H1 (cell line): ENCODE results near the gene CENPX. TPM values are rescaled to one million over a fixed set of nuclear protein-coding genes. Genes with fewer than 3 reads are reported as not detected.
A peak's percentile ranks its signal among the peaks of the same experiment; 100 is the strongest.

Source experiments
- CTCF ChIA-PET: fragments of 300-600 bp; sonication (Branson Sonifier 250); formaldehyde crosslinking; loops from one replicate; lab custom pipeline; 2021; ENCODE audit not compliant: partially characterized antibody; lab: Charles Lee
- POLR2A ChIA-PET: fragments of 300-600 bp; sonication (Branson Sonifier 250); formaldehyde crosslinking; loops from one replicate; lab custom pipeline; 2021; ENCODE audit warnings: inconsistent platforms; ENCODE audit not compliant: partially characterized antibody; lab: Charles Lee
- DNase-seq, 2 experiments: peaks; one replicate each; pipeline versions ENCODE4 v3.0.0 to v3.0.0-alpha.2; 2010 to 2022; ENCODE audit warnings: low spot score in 2 of 2, low read depth in 1 of 2, mixed read lengths in 1 of 2
- FAIRE-seq: peaks from 2 replicates; lab custom pipeline; 2011; peaks lifted over from hg19 to GRCh38; lab: Jason Lieb, UNC
- H2AFZ ChIP-seq: 2 replicates; pipeline ENCODE4 v1.8.1; 2012; ENCODE audit warnings: low read length, inconsistent platforms
- H2AK5ac ChIP-seq: 2 replicates; pipeline ENCODE4 v1.6.1; 2013; ENCODE audit warnings: low read depth, low read length
- H2BK120ac ChIP-seq: replicated peaks from 2 replicates; pipeline ENCODE3; 2013; ENCODE audit warnings: low read depth, low read length, inconsistent platforms
- H2BK12ac ChIP-seq: 2 replicates; pipeline ENCODE4 v1.6.1; 2013; ENCODE audit warnings: low read depth, low read length
- H2BK15ac ChIP-seq: 2 replicates; pipeline ENCODE4 v1.6.1; 2013; ENCODE audit warnings: low read length
- H2BK20ac ChIP-seq: 2 replicates; pipeline ENCODE4 v1.6.1; 2013; ENCODE audit warnings: low read length
- H2BK5ac ChIP-seq: 2 replicates; pipeline ENCODE4 v1.6.1; 2013; ENCODE audit warnings: low read depth, low read length
- H3K14ac ChIP-seq: 2 replicates; pipeline ENCODE4 v1.6.1; 2013; ENCODE audit warnings: inconsistent platforms; ENCODE audit not compliant: insufficient read length
- H3K18ac ChIP-seq: 2 replicates; pipeline ENCODE4 v1.6.1; 2013; ENCODE audit warnings: low read length; ENCODE audit errors: extremely low read depth
- H3K23ac ChIP-seq: 2 replicates; pipeline ENCODE4 v1.6.1; 2013; ENCODE audit warnings: inconsistent platforms; ENCODE audit not compliant: insufficient read length
- H3K23me2 ChIP-seq: 2 replicates; pipeline ENCODE4 v1.6.1; 2013; ENCODE audit warnings: low read depth, low read length
- H3K27ac ChIP-seq: 2 replicates; pipeline ENCODE4 v1.6.1; 2011; ENCODE audit warnings: low read depth, low read length, inconsistent platforms
- H3K27me3 ChIP-seq, 4 experiments: replicated peaks in 1 of 4; 1 replicate in 1 of 4; 2 replicates in 3 of 4; pipeline versions ENCODE4 v1.6.1 to v1.8.1; 2011 to 2013; ENCODE audit warnings: low read length in 3 of 4, mild to moderate bottlenecking in 3 of 4, inconsistent platforms in 2 of 4, mixed read lengths in 2 of 4, moderate library complexity in 1 of 4; ENCODE audit not compliant: control insufficient read depth in 3 of 4, insufficient read depth in 3 of 4; ENCODE audit errors: extremely low read depth in 1 of 4
- H3K36me3 ChIP-seq, 4 experiments: 2 replicates each; pipeline versions ENCODE4 v1.6.1 to v1.8.1; 2011 to 2013; ENCODE audit warnings: mild to moderate bottlenecking in 4 of 4, low read length in 3 of 4, moderate library complexity in 2 of 4, control low read depth in 1 of 4, inconsistent platforms in 1 of 4; ENCODE audit not compliant: insufficient read depth in 4 of 4, control insufficient read depth in 2 of 4
- H3K4ac ChIP-seq: replicated peaks from 2 replicates; pipeline ENCODE3; 2013; ENCODE audit warnings: low read length, low read depth, mixed read lengths, inconsistent platforms; ENCODE audit not compliant: insufficient read length
- H3K4me1 ChIP-seq, 4 experiments: replicated peaks in 1 of 4; 1 replicate in 1 of 4; 2 replicates in 3 of 4; pipeline versions ENCODE4 v1.6.1 to v1.8.1; 2011 to 2013; ENCODE audit warnings: low read length in 3 of 4, inconsistent platforms in 2 of 4, mixed read lengths in 1 of 4; ENCODE audit not compliant: insufficient read depth in 4 of 4, control insufficient read depth in 3 of 4
- H3K4me2 ChIP-seq, 2 experiments: 2 replicates each; pipeline versions ENCODE4 v1.6.1 to v1.8.1; 2011 to 2013; ENCODE audit warnings: low read depth in 2 of 2, low read length in 2 of 2, control low read depth in 1 of 2, inconsistent platforms in 1 of 2, mild to moderate bottlenecking in 1 of 2; ENCODE audit not compliant: insufficient read depth in 1 of 2
- H3K4me3 ChIP-seq, 4 experiments: fragments of 200-600, 300-600 bp in 1 of 4; sonication (generic), shearing (Covaris generic), sonication (Bioruptor Twin) in 1 of 4; 2 replicates each; pipeline versions ENCODE4 v1.5.1 to v1.8.1; 2011 to 2016; ENCODE audit warnings: low read length in 4 of 4, low read depth in 3 of 4, control low read depth in 2 of 4, inconsistent platforms in 2 of 4, mild to moderate bottlenecking in 2 of 4, mixed read lengths in 1 of 4, moderate library complexity in 1 of 4; ENCODE audit not compliant: insufficient read depth in 2 of 4; ENCODE audit errors: extremely low read depth in 1 of 4
- H3K56ac ChIP-seq: replicated peaks from 2 replicates; pipeline ENCODE3; 2013; ENCODE audit warnings: low read depth, mild to moderate bottlenecking, mixed read lengths, low read length, inconsistent platforms; ENCODE audit not compliant: insufficient read length
- H3K79me1 ChIP-seq: 2 replicates; pipeline ENCODE4 v1.6.1; 2013; ENCODE audit warnings: low read depth, low read length, control low read depth
- H3K79me2 ChIP-seq, 2 experiments: 2 replicates each; pipeline versions ENCODE4 v1.6.1 to v1.8.1; 2012 to 2013; ENCODE audit warnings: low read length in 2 of 2, mild to moderate bottlenecking in 2 of 2, inconsistent platforms in 1 of 2; ENCODE audit not compliant: insufficient read depth in 2 of 2, control insufficient read depth in 1 of 2
- H3K9ac ChIP-seq, 4 experiments: replicated peaks in 1 of 4; 1 replicate in 1 of 4; 2 replicates in 3 of 4; pipeline versions ENCODE4 v1.6.1 to v1.8.1; 2011 to 2013; ENCODE audit warnings: low read depth in 3 of 4, low read length in 3 of 4, control low read depth in 2 of 4, mild to moderate bottlenecking in 2 of 4, moderate library complexity in 2 of 4, inconsistent platforms in 1 of 4; ENCODE audit errors: extremely low read depth in 1 of 4
- H3K9me3 ChIP-seq, 2 experiments: 2 replicates each; pipeline versions ENCODE4 v1.6.1 to v1.8.1; 2012 to 2013; ENCODE audit warnings: mild to moderate bottlenecking in 2 of 2, moderate library complexity in 2 of 2, control low read depth in 1 of 2, inconsistent platforms in 1 of 2, low read depth in 1 of 2, low read length in 1 of 2, mixed read lengths in 1 of 2; ENCODE audit not compliant: insufficient read depth in 2 of 2
- H4K20me1 ChIP-seq, 2 experiments: replicated peaks in 1 of 2; 2 replicates each; pipeline versions ENCODE3 to v1.8.1; 2011 to 2013; ENCODE audit warnings: inconsistent platforms in 2 of 2, low read length in 2 of 2, mild to moderate bottlenecking in 1 of 2; ENCODE audit not compliant: insufficient read depth in 2 of 2, control insufficient read depth in 1 of 2
- H4K5ac ChIP-seq: 2 replicates; pipeline ENCODE4 v1.6.1; 2013; ENCODE audit warnings: low read length, low read depth, mixed read lengths, inconsistent platforms; ENCODE audit not compliant: insufficient read length
- H4K8ac ChIP-seq: 2 replicates; pipeline ENCODE4 v1.8.0; 2013; ENCODE audit warnings: mild to moderate bottlenecking, moderate library complexity, low read length, inconsistent platforms; ENCODE audit not compliant: insufficient read depth; ENCODE audit errors: extremely low read depth
- H4K91ac ChIP-seq: replicated peaks from 2 replicates; pipeline ENCODE3; 2013; ENCODE audit warnings: low read length, mixed read lengths, inconsistent platforms; ENCODE audit not compliant: insufficient read length
- CEBPB ChIP-seq: IDR thresholded peaks from 2 replicates; pipeline ENCODE4 v1.6.1; 2012; ENCODE audit warnings: low read depth, low read length
- JUN ChIP-seq: IDR thresholded peaks from 2 replicates; pipeline ENCODE4 v1.6.1; 2011; ENCODE audit warnings: low read depth, mild to moderate bottlenecking, improper control_type of control experiment, low read length
- JUND ChIP-seq: IDR thresholded peaks from 2 replicates; pipeline ENCODE4 v1.6.1; 2011; ENCODE audit warnings: mild to moderate bottlenecking, improper control_type of control experiment, low read length
- NANOG ChIP-seq: IDR thresholded peaks from 2 replicates; pipeline ENCODE4 v1.6.1; 2011; ENCODE audit warnings: low read length, low read depth, mild to moderate bottlenecking, inconsistent platforms; ENCODE audit not compliant: insufficient read depth, poor library complexity, severe bottlenecking
- NRF1 ChIP-seq: IDR thresholded peaks from 2 replicates; pipeline ENCODE4 v1.6.1; 2011; ENCODE audit warnings: mild to moderate bottlenecking, low read depth, low read length, improper control_type of control experiment
- RXRA ChIP-seq: IDR thresholded peaks from 2 replicates; pipeline ENCODE4 v1.6.1; 2011; ENCODE audit warnings: low read depth, mild to moderate bottlenecking, low read length, moderate library complexity; ENCODE audit not compliant: insufficient read depth
- SAP30 ChIP-seq: fragments of 300-600 bp; sonication (generic); IDR thresholded peaks from 2 replicates; pipeline ENCODE4 v1.7.1; 2012; ENCODE audit warnings: low read length, moderate library complexity, mild to moderate bottlenecking, inconsistent platforms; ENCODE audit not compliant: insufficient read depth, insufficient replicate concordance
- SIX5 ChIP-seq: IDR thresholded peaks from 2 replicates; pipeline ENCODE4 v1.6.1; 2011; ENCODE audit warnings: mild to moderate bottlenecking, low read depth, low read length
- WGBS, 2 experiments: shearing (Covaris generic) in 1 of 2; methylation state at CpG; one replicate each; pipeline versions ENCODE4 v1.1.6 to v1.1.7; 2013 to 2015; ENCODE audit warnings: low lambda C conversion rate in 2 of 2, mixed read lengths in 2 of 2, inconsistent platforms in 1 of 2, low coverage in 1 of 2, missing lambda C conversion rate in 1 of 2; ENCODE audit not compliant: insufficient replicate concordance in 2 of 2, insufficient coverage in 1 of 2, insufficient read length in 1 of 2; ENCODE audit errors: extremely low coverage in 1 of 2, missing lambda C conversion rate in 1 of 2; 5-methylcytosine and 5-hydroxymethylcytosine counted together
- polyA plus RNA-seq, 7 experiments: library from polyadenylated mRNA; depleted of rRNA in 3 of 7; stranded (reverse) in 5 of 7; unstranded in 2 of 7; fragments of >200 nt in 5 of 7; fragments of 200-250 nt in 2 of 7; gene quantifications; 1 replicate in 5 of 7; 2 replicates in 1 of 7; 4 replicates in 1 of 7; pipeline versions ENCODE4 v1.2.1 to v1.2.3, GENCODE V29; 2011 to 2013; ENCODE audit warnings: missing spikeins in 2 of 7, mixed read lengths in 2 of 7
- total RNA-seq: library from RNA; stranded (reverse); fragmentation: NEBNext Ultra II Directional; extraction: Animal tissue kit (Norgen Biotek cat#: 25700); gene quantifications from 2 replicates; pipeline ENCODE4 v1.2.1, GENCODE V29; 2021
- TF ChIP-seq, protein P1 (sequence below): IDR thresholded peaks from 2 replicates; pipeline ENCODE4 v1.6.1; 2012; ENCODE audit warnings: inconsistent platforms

Gene CENPX
- total and polyA plus RNA-seq, 2 of the 8 experiments (the other 6 are each of a cell fraction or from before 2014, with no cell fraction given): 116 to 122 TPM

DNA sequence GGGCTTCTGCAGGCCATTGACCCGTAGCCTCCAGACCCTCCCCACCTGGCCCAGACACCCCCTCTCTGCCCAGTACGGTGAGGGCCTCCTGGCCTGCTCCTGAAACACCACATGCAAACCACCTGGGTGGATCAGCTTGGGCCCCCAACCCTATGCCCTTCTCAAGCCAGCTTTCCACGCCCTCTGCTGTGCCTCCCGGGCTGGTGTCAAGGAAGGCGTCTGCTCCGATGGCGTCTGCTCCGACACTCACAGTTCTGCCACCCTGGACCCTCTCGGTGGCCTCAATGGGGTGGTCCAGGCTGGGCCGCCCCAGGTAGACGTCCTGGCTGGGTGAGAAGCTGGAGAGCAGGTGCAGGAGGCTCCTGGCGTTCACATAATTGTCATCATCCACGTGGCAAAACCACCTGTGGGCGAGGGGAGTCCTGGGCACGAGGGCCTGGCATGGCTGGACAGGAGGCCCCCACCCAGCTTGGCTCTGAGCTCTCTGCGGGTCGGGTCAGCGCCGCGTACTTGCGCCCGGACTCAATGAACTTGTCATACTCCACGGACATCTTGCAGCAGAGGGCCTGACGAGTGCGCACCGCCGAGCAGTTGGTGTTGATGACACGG, 27.6 kb upstream of the CENPX start:
- WGBS, 2 experiments: 92% methylated on average over 27 of the region's 28 CpGs; no CpG with 5 or more reads in 1 of the 2 experiments
- Histone ChIP-seq H3K4me1 (peaks cover 0 to 11% (median 6%) of the 10 kb centered on the region in 4 experiments; a peak in 5 of 7 replicates), H2BK5ac (no peak overlapping the region), H4K91ac (peak overlapping the region; percentile 25), H3K4me3 (peak overlapping the region; percentile 45 to 87 (median 76); a peak in 6 of 8 replicates), H4K20me1 (peaks cover 4 to 9% of the 10 kb centered on the region in 2 experiments), H2AFZ (no peak overlapping the region), H2BK12ac (peak overlapping the region; percentile 17; the same call in 1 of the 2 replicates), H3K27ac (no peak overlapping the region), H3K79me1 (peaks cover 6% of the 10 kb centered on the region; the same call in 1 of the 2 replicates), H4K5ac (no peak overlapping the region), H3K18ac (no peak overlapping the region), H2BK15ac (no peak overlapping the region), H3K14ac (no peak overlapping the region), H3K56ac (no peak overlapping the region), H3K36me3 (peaks cover 5 to 21% (median 9%) of the 10 kb centered on the region in 4 experiments; a peak in 7 of 8 replicates), H3K9me3 (no peaks in the 10 kb centered on the region), H4K8ac (peak overlapping the region; percentile 68; the same call in 1 of the 2 replicates), H3K4ac (no peak overlapping the region), H3K27me3 (no peaks in the 10 kb centered on the region; a peak in 1 of 7 replicates), H2BK20ac (no peak overlapping the region), H3K23me2 (peaks cover 6% of the 10 kb centered on the region; the same call in 1 of the 2 replicates), H3K23ac (no peak overlapping the region), H2AK5ac (no peak overlapping the region), H2BK120ac (no peak overlapping the region), H3K4me2 (peak overlapping the region; percentile 68 to 69), H3K79me2 (peaks cover 0 to 12% of the 10 kb centered on the region in 2 experiments; a peak in 1 of 4 replicates), H3K9ac (peak overlapping the region in 2 of 4 experiments; percentile 38 to 54; a peak in 3 of 7 replicates)
- FAIRE-seq: no peak
- ChIA-PET POLR2A (interaction anchor here (1.0 to 13.2 kb wide), 7 partner anchors 9 to 347 kb away, joined by 3 to 161 read pairs (median 5); partner anchors contain the start of genes CENPX, DUS1L, LRRC45 and MRPL12), CTCF (interaction anchor here (0.8 to 1.7 kb wide), 6 partner anchors 9 to 26 kb away, joined by 3 to 6 read pairs (median 3); partner anchors contain the start of gene RAC3)
- no peak for DNase-seq
- TF ChIP-seq JUND (no peak), NRF1 (no peak), RXRA (no peak), JUN (no peak), SIX5 (no peak), CEBPB (no peak), NANOG (no peak), SAP30 (no peak)
- TF ChIP-seq, protein P1, sequence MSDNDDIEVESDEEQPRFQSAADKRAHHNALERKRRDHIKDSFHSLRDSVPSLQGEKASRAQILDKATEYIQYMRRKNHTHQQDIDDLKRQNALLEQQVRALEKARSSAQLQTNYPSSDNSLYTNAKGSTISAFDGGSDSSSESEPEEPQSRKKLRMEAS: no peak
